ENCODE measurements around the gene GCK. TPM values are rescaled to one million over a fixed set of nuclear protein-coding genes. Genes with fewer than 3 reads are reported as not detected.

The GCK gene
- total and polyA plus RNA-seq, 2 of the 13 experiments (the other 11 are each of a cell fraction or from before 2014, with no cell fraction given) = not detected

DNA sequence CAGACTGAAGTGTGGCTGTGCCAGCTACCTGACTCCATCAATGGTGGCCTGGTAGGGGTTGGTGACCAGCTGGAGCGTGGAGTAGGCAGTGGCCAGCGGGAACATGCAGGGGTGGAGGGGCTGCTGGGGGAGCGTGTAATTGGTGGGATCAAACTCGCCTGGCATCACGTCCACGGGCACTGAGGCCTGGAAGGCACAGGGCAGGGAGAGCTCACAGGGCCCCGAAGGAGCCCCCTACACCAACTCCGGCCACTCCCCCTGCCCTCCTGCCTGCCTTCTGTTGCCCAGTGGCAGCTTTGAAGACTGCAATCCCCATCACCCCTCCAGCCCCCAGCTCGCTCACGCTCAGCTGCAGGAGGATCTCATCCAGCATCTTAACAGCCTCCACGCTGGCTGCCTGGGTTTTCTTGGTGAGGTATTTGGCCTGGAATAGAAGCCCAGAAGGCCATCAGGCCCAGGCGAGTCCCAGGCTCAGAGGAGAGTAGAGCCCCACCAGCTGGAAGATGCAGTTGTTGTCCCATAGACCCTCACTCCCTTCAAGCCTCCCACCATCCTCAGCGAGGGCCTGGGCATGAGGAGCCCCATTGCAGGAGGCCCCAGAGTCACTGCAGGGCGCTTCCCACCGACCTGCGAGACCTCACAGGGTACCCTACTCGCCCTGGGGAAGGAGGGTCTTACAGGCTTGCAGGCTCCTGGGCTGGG is 73.0 kb downstream of the GCK start:
- FAIRE-seq (no peak), ATAC-seq (no peak), DNase-seq (ENCODE audit: low spot score) (no peak)
- H3K4me3 ChIP-seq (replicated peaks in 1 of 3; ENCODE audit: insufficient read depth in 1 of 3, low read depth in 2 of 3, low read length in 3 of 3) = no peak overlapping the region
- POLR2A ChIA-PET = no interaction called here
- CTCF ChIA-PET (ENCODE audit: low intra/inter-chr PET ratio, low total read pairs) = no interaction called here
- no peaks in the 10 kb centered on the region for H3K79me2 ChIP-seq (ENCODE audit: insufficient read depth, low read length)
- no peak overlapping the region for H3K27ac ChIP-seq (ENCODE audit: extremely low read length, insufficient read depth, low read length)
- H2AFZ ChIP-seq (ENCODE audit: low read length) = no peak overlapping the region
- H4K20me1 ChIP-seq (ENCODE audit: insufficient read depth, low read length) = no peaks in the 10 kb centered on the region
- no peaks in the 10 kb centered on the region for H3K9me3 ChIP-seq (ENCODE audit: low read length)
- BruUV-seq (replicated peaks) = no TSS peak
- no peak overlapping the region for H3K4me2 ChIP-seq (ENCODE audit: low read depth, low read length)
- peaks cover 3% of the 10 kb centered on the region for H3K4me1 ChIP-seq (ENCODE audit: insufficient read depth, low read length)
- intact Hi-C loops (cut with micrococcal nuclease; ENCODE audit: unreplicated experiment) = no loop called here
- in situ Hi-C loops (cut with HindIII; ENCODE audit: extremely low pct_ligation_motif_present, low pct_unique_long_range_greater_than_20kb) = no loop called here
- WGBS (ENCODE audit: low lambda C conversion rate) = 94% methylated on average over 3 of the region's 17 CpGs
- peaks cover 23 to 51% of the 10 kb centered on the region in 2 experiments for H3K36me3 ChIP-seq (replicated peaks in 1 of 2; ENCODE audit: control insufficient read depth in 1 of 2, insufficient read depth in 2 of 2, low read length in 2 of 2)
- H3K27me3 ChIP-seq (ENCODE audit: control insufficient read depth in 1 of 2, insufficient read depth in 2 of 2, low read length in 2 of 2) = no peaks in the 10 kb centered on the region; a peak in 1 of 5 replicates
- TF ChIP-seq MED8 (CRISPR knock-in tag; IDR thresholded peaks at IDR 0.05; ENCODE audit: insufficient replicate concordance) = no peak
- TF ChIP-seq ZBTB21 (CRISPR knock-in tag; IDR thresholded peaks at IDR 0.05) = no peak
- no peak for TF ChIP-seq ZNF546 (CRISPR knock-in tag; conservative IDR thresholded peaks at IDR 0.05)
- TF ChIP-seq ZNF10 (CRISPR knock-in tag; IDR thresholded peaks at IDR 0.05; ENCODE audit: borderline replicate concordance, low read depth) = no peak
- no peak for TF ChIP-seq MEIS1 (CRISPR knock-in tag; IDR thresholded peaks at IDR 0.05; ENCODE audit: borderline replicate concordance)
- TF ChIP-seq ZBTB49 (CRISPR knock-in tag; IDR thresholded peaks at IDR 0.05; ENCODE audit: borderline replicate concordance) = no peak
- no peak for TF ChIP-seq ZNF713 (CRISPR knock-in tag; IDR thresholded peaks at IDR 0.05)
- no peak for TF ChIP-seq MATR3 (CRISPR knock-in tag; IDR thresholded peaks at IDR 0.05)
- no peak for TF ChIP-seq ZNF468 (CRISPR knock-in tag; IDR thresholded peaks at IDR 0.05)
- TF ChIP-seq ZNF326 (CRISPR knock-in tag; IDR thresholded peaks at IDR 0.05; ENCODE audit: borderline replicate concordance) = no peak
- no peak for TF ChIP-seq ATAD3A (CRISPR knock-in tag; IDR thresholded peaks at IDR 0.05)
- no peak for TF ChIP-seq ZNF180 (CRISPR knock-in tag; IDR thresholded peaks at IDR 0.05; ENCODE audit: borderline replicate concordance, low read depth)
- no peak for TF ChIP-seq ZUFSP (CRISPR knock-in tag; IDR thresholded peaks at IDR 0.05; ENCODE audit: borderline replicate concordance)
- TF ChIP-seq HDAC2 (CRISPR knock-in tag; IDR thresholded peaks at IDR 0.05) = no peak
- no peak for TF ChIP-seq SCMH1 (CRISPR knock-in tag; IDR thresholded peaks at IDR 0.05; ENCODE audit: borderline replicate concordance)
- no peak overlapping the region for H3K9ac ChIP-seq (ENCODE audit: insufficient read depth, low read depth, low read length)

All from HepG2 (cell line).